OCI-LY3 (cell line): ENCODE data around the gene FADD.

Source experiments
- H2AFZ ChIP-seq: fragments of 200-600, 300-600 bp; shearing (Covaris generic); 2 replicates; pipeline ENCODE4 v1.6.0; 2014; ENCODE audit warnings: antibody characterized with exemption, low read depth, low read length
- H3K27ac ChIP-seq: fragments of 200-600, 300-600 bp; sonication (generic); 2 replicates; pipeline ENCODE4 v1.5.1; 2014; ENCODE audit warnings: mild to moderate bottlenecking, low read length, moderate library complexity, mixed read lengths
- H3K27me3 ChIP-seq: fragments of 200-600, 300-600 bp; sonication (generic); 2 replicates; pipeline ENCODE4 v1.6.1; 2014; ENCODE audit warnings: low read depth, low read length, mixed read lengths
- H3K36me3 ChIP-seq: fragments of 200-600, 300-600 bp; sonication (generic); replicated peaks from 2 replicates; pipeline ENCODE3; 2014; ENCODE audit warnings: low read depth, low read length, mixed read lengths
- H3K4me1 ChIP-seq: fragments of 300-600, 200-600 bp; sonication (generic); 2 replicates; pipeline ENCODE4 v1.6.1; 2014; ENCODE audit warnings: low read length, mixed read lengths
- H3K4me2 ChIP-seq: fragments of 200-600, 300-600 bp; sonication (generic); 2 replicates; pipeline ENCODE4 v1.6.1; 2014; ENCODE audit warnings: low read length, mixed read lengths
- H3K4me3 ChIP-seq: fragments of 300-600, 200-600 bp; sonication (generic); 2 replicates; pipeline ENCODE4 v1.5.1; 2014; ENCODE audit warnings: antibody characterized with exemption, mild to moderate bottlenecking, low read length, moderate library complexity
- H3K79me2 ChIP-seq: fragments of 300-600, 200-600 bp; shearing (Covaris generic); 2 replicates; pipeline ENCODE4 v1.6.1; 2014; ENCODE audit warnings: mild to moderate bottlenecking, low read length, mixed read lengths
- H3K9ac ChIP-seq: fragments of 300-600, 200-600 bp; shearing (Covaris generic); 2 replicates; pipeline ENCODE4 v1.6.0; 2014; ENCODE audit warnings: mild to moderate bottlenecking, low read length, moderate library complexity
- H3K9me3 ChIP-seq: fragments of 200-600, 300-600 bp; shearing (Covaris generic); 2 replicates; pipeline ENCODE4 v1.6.1; 2014; ENCODE audit warnings: low read length, mixed read lengths; ENCODE audit not compliant: insufficient read depth
- H4K20me1 ChIP-seq: fragments of 200-600, 300-600 bp; sonication (generic); 2 replicates; pipeline ENCODE4 v1.6.1; 2016; ENCODE audit warnings: low read length, mixed read lengths; ENCODE audit not compliant: insufficient read depth
- CTCF ChIP-seq: fragments of 200-600, 300-600 bp; sonication (generic); IDR thresholded peaks from 2 replicates; pipeline ENCODE4 v1.5.1; 2014; ENCODE audit warnings: antibody characterized with exemption, low read length, low read depth
- EZH2phosphoT487 ChIP-seq: fragments of 200-600 bp; shearing (Covaris generic); IDR thresholded peaks from 2 replicates; pipeline ENCODE4 v1.6.1; 2018; ENCODE audit warnings: antibody characterized with exemption, mixed run types, low read depth

The FADD gene

GRCh38 chr11:70189622-70190021 lies 13.5 kb upstream of the FADD start:
- Histone ChIP-seq H3K4me1 (no peaks in the 10 kb centered on the region), H3K27ac (no peak overlapping the region), H3K4me3 (no peak overlapping the region), H3K27me3 (peaks cover 13% of the 10 kb centered on the region; the same call in 1 of the 2 replicates), H3K4me2 (no peak overlapping the region), H3K79me2 (no peaks in the 10 kb centered on the region), H2AFZ (no peak overlapping the region), H4K20me1 (no peaks in the 10 kb centered on the region), H3K36me3 (no peaks in the 10 kb centered on the region), H3K9ac (no peak overlapping the region), H3K9me3 (no peaks in the 10 kb centered on the region)
- TF ChIP-seq EZH2phosphoT487 (no peak), CTCF (no peak)

GRCh38 chr11:70191495-70192140 lies 11.5 kb upstream of the FADD start:
- no peaks in the 10 kb centered on the region for H3K79me2 ChIP-seq
- TF ChIP-seq EZH2phosphoT487 (no peak), CTCF (peak; percentile 52)
- H3K27me3 ChIP-seq, result peaks cover 18% of the 10 kb centered on the region
- no peak overlapping the region for H3K27ac ChIP-seq
- no peaks in the 10 kb centered on the region for H3K9me3 ChIP-seq
- no peak overlapping the region for H3K4me3 ChIP-seq
- no peaks in the 10 kb centered on the region for H4K20me1 ChIP-seq
- H2AFZ ChIP-seq, result no peak overlapping the region
- no peaks in the 10 kb centered on the region for H3K36me3 ChIP-seq
- H3K9ac ChIP-seq, result no peak overlapping the region
- H3K4me1 ChIP-seq, result no peaks in the 10 kb centered on the region
- no peak overlapping the region for H3K4me2 ChIP-seq

- no peaks in the 10 kb centered on the region for H3K4me1 ChIP-seq
- H3K79me2 ChIP-seq, result no peaks in the 10 kb centered on the region
- no peak overlapping the region for H3K4me3 ChIP-seq
- H3K4me2 ChIP-seq, result no peak overlapping the region
- no peaks in the 10 kb centered on the region for H4K20me1 ChIP-seq
- no peak overlapping the region for H2AFZ ChIP-seq
- TF ChIP-seq CTCF, result no peak
- TF ChIP-seq EZH2phosphoT487, result no peak
- H3K9ac ChIP-seq, result no peak overlapping the region
- no peaks in the 10 kb centered on the region for H3K9me3 ChIP-seq
- H3K27ac ChIP-seq, result no peak overlapping the region
- H3K36me3 ChIP-seq, result no peaks in the 10 kb centered on the region
- H3K27me3 ChIP-seq, result peaks cover 12% of the 10 kb centered on the region
Observed at GRCh38 chr11:70192666-70193410, 10.3 kb upstream of the FADD start.

GRCh38 chr11:70193411-70194292 lies 9.4 kb upstream of the FADD start:
- H3K27me3 ChIP-seq, result peaks cover 12% of the 10 kb centered on the region
- no peaks in the 10 kb centered on the region for H4K20me1 ChIP-seq
- H3K4me1 ChIP-seq, result no peaks in the 10 kb centered on the region
- no peak overlapping the region for H3K27ac ChIP-seq
- H3K36me3 ChIP-seq, result no peaks in the 10 kb centered on the region
- no peaks in the 10 kb centered on the region for H3K79me2 ChIP-seq
- TF ChIP-seq EZH2phosphoT487, result no peak
- no peak for TF ChIP-seq CTCF
- no peak overlapping the region for H2AFZ ChIP-seq
- H3K9me3 ChIP-seq, result no peaks in the 10 kb centered on the region
- no peak overlapping the region for H3K4me2 ChIP-seq
- H3K4me3 ChIP-seq, result no peak overlapping the region
- no peak overlapping the region for H3K9ac ChIP-seq
